T-cell (primary cell): ENCODE measurements around the gene LHPP. TPM values are rescaled to one million over a fixed set of nuclear protein-coding genes. Genes with fewer than 3 reads are reported as not detected.

ENCODE experiments used
- ATAC-seq, 4 experiments: fragments of 200-7000 bp in 3 of 4; fragments of 150-1000 bp in 1 of 4; cut with Tn5 transposase; replicated peaks in 1 of 4; 1 replicate in 3 of 4; 2 replicates in 1 of 4; pipeline ENCODE4 v1.10.0; 2021; ENCODE audit warnings: moderate library complexity in 3 of 4, mild to moderate bottlenecking in 2 of 4, moderate number of reproducible peaks in 1 of 4
- CTCF ChIA-PET, 2 donors: fragments of 300-600 bp; sonication (Branson Sonifier 250); formaldehyde crosslinking; loops; one replicate each; lab custom pipeline; 2022; ENCODE audit warnings: antibody characterized with exemption in 2 of 2; lab: Charles Lee
- POLR2A ChIA-PET, 2 donors: fragments of 300-600 bp; sonication (Branson Sonifier 250); formaldehyde crosslinking; loops; one replicate each; lab custom pipeline; 2022; ENCODE audit warnings: antibody characterized with exemption in 2 of 2; lab: Charles Lee
- DNase-seq, 35 experiments: peaks; one replicate each; pipeline versions ENCODE4 v3.0.0 to v3.0.0-alpha.2; 2013 to 2023
- H3K27ac ChIP-seq: one replicate; pipeline ENCODE4 v1.5.1; 2013; ENCODE audit warnings: low read length
- H3K27me3 ChIP-seq, 2 experiments: replicated peaks in 1 of 2; 1 replicate in 1 of 2; 2 replicates in 1 of 2; pipeline versions ENCODE4 v1.6.1 to v1.7.0; 2013; ENCODE audit warnings: low read length in 1 of 2, mixed read lengths in 1 of 2; ENCODE audit not compliant: control insufficient read depth in 2 of 2, insufficient read depth in 2 of 2; ENCODE audit errors: extremely low read depth in 1 of 2
- H3K36me3 ChIP-seq, 2 donors: 1 replicate in 1 of 2; 2 replicates in 1 of 2; pipeline versions ENCODE4 v1.6.1 to v1.7.0; 2013; ENCODE audit warnings: low read length in 1 of 2; ENCODE audit not compliant: control insufficient read depth in 2 of 2, insufficient read depth in 1 of 2; ENCODE audit errors: extremely low read depth in 1 of 2
- H3K4me1 ChIP-seq, 2 experiments: 1 replicate in 1 of 2; 2 replicates in 1 of 2; pipeline versions ENCODE4 v1.6.1 to v1.7.0; 2013; ENCODE audit warnings: low read length in 2 of 2, mixed read lengths in 1 of 2; ENCODE audit not compliant: insufficient read depth in 2 of 2, control insufficient read depth in 1 of 2; ENCODE audit errors: extremely low read depth in 1 of 2
- H3K4me3 ChIP-seq, 2 donors: 1 replicate in 1 of 2; 2 replicates in 1 of 2; pipeline versions ENCODE4 v1.5.1 to v1.7.0; 2013; ENCODE audit warnings: mild to moderate bottlenecking in 2 of 2, low read length in 1 of 2, moderate library complexity in 1 of 2; ENCODE audit not compliant: control insufficient read depth in 1 of 2; ENCODE audit errors: extremely low read depth in 1 of 2
- H3K9me3 ChIP-seq: 2 replicates; pipeline ENCODE4 v1.7.0; 2013
- H3K27ac Mint-ChIP-seq, 2 donors: one replicate each; pipeline ENCODE4 v1.8.0; 2020 to 2021; ENCODE audit warnings: mild to moderate bottlenecking in 2 of 2, mixed read lengths in 2 of 2
- H3K27me3 Mint-ChIP-seq, 2 donors: one replicate each; pipeline ENCODE4 v1.8.0; 2021 to 2022; ENCODE audit warnings: mixed read lengths in 2 of 2
- H3K36me3 Mint-ChIP-seq: one replicate; pipeline ENCODE4 v1.8.0; 2021; ENCODE audit warnings: mixed read lengths
- H3K4me1 Mint-ChIP-seq, 3 donors: one replicate each; pipeline ENCODE4 v1.8.0; 2020 to 2022; ENCODE audit warnings: mixed read lengths in 3 of 3, mild to moderate bottlenecking in 1 of 3
- H3K4me3 Mint-ChIP-seq, 3 donors: one replicate each; pipeline ENCODE4 v1.8.0; 2020 to 2022; ENCODE audit warnings: mild to moderate bottlenecking in 3 of 3, mixed read lengths in 3 of 3, moderate library complexity in 3 of 3
- H3K9me3 Mint-ChIP-seq, 3 donors: one replicate each; pipeline ENCODE4 v1.8.0; 2020 to 2022; ENCODE audit warnings: mixed read lengths in 3 of 3
- WGBS: methylation state at CpG from one replicate; pipeline ENCODE4 v1.1.5; 2013; ENCODE audit warnings: missing lambda C conversion rate; ENCODE audit not compliant: insufficient coverage; 5-methylcytosine and 5-hydroxymethylcytosine counted together
- total RNA-seq, 35 experiments: library from RNA in 6 of 35; stranded (reverse) in 6 of 35; fragments of 120-200 nt in 1 of 35; gene quantifications; one replicate each; pipeline versions ENCODE4 v1.2.1 to v1.2.4 and lab custom pipeline; 2013 to 2026

LHPP gene
- total RNA-seq, 5 donors from 2014 or later (not counting 1 experiment from before 2014, with no cell fraction given), result 13.2 to 27.4 (median 22.3) TPM

- H3K9me3 Mint-ChIP-seq, result no peaks in the 10 kb centered on the region
- no peaks in the 10 kb centered on the region for H3K27me3 Mint-ChIP-seq
- H3K27ac ChIP-seq, result no peak overlapping the region
- H3K4me3 ChIP-seq, result no peak overlapping the region
- 86% methylated on average over 5 of the region's 9 CpGs for WGBS
- ATAC-seq (no peak), DNase-seq (no peak)
- H3K4me1 ChIP-seq, result peaks cover 0 to 9% of the 10 kb centered on the region in 2 experiments
- ChIA-PET POLR2A (no interaction called here), CTCF (no interaction called here)
- no peak overlapping the region for H3K4me3 Mint-ChIP-seq
- H3K4me1 Mint-ChIP-seq, result peaks cover 0 to 5% (median under 1%) of the 10 kb centered on the region in 3 donors
- no peak overlapping the region for H3K27ac Mint-ChIP-seq
- no peaks in the 10 kb centered on the region for H3K9me3 ChIP-seq
- H3K36me3 Mint-ChIP-seq, result peaks cover 12% of the 10 kb centered on the region
- no peaks in the 10 kb centered on the region for H3K27me3 ChIP-seq
- H3K36me3 ChIP-seq, result peaks cover 0 to 11% of the 10 kb centered on the region in 2 donors
Measured at GRCh38 chr10:124516181-124516580, 54.6 kb downstream of the LHPP start.

- DNase-seq (no peak), ATAC-seq (no peak)
- H3K36me3 ChIP-seq, result peaks cover 0 to 11% of the 10 kb centered on the region in 2 donors
- peaks cover 0 to under 1% (median 0%) of the 10 kb centered on the region in 3 donors for H3K4me1 Mint-ChIP-seq
- no peak overlapping the region for H3K27ac Mint-ChIP-seq
- H3K27ac ChIP-seq, result no peak overlapping the region
- H3K9me3 ChIP-seq, result no peaks in the 10 kb centered on the region
- peaks cover 0 to 2% of the 10 kb centered on the region in 2 experiments for H3K4me1 ChIP-seq
- ChIA-PET POLR2A (no interaction called here), CTCF (no interaction called here)
- no peaks in the 10 kb centered on the region for H3K27me3 Mint-ChIP-seq
- no peak overlapping the region for H3K4me3 Mint-ChIP-seq
- no peaks in the 10 kb centered on the region for H3K27me3 ChIP-seq
- no peak overlapping the region for H3K4me3 ChIP-seq
- no peaks in the 10 kb centered on the region for H3K9me3 Mint-ChIP-seq
- peaks cover 12% of the 10 kb centered on the region for H3K36me3 Mint-ChIP-seq
- 93% methylated on average over 11 of the region's 21 CpGs for WGBS
Measured at GRCh38 chr10:124516746-124517397, 55.2 kb downstream of the LHPP start.

- peaks cover 12% of the 10 kb centered on the region for H3K36me3 Mint-ChIP-seq
- Histone ChIP-seq H3K27ac (no peak overlapping the region), H3K4me3 (no peak overlapping the region), H3K9me3 (no peaks in the 10 kb centered on the region), H3K4me1 (no peaks in the 10 kb centered on the region), H3K27me3 (no peaks in the 10 kb centered on the region), H3K36me3 (peaks cover 0 to 11% of the 10 kb centered on the region in 2 donors)
- no peak overlapping the region for H3K27ac Mint-ChIP-seq
- DNase-seq, result no peak
- no peak for ATAC-seq
- H3K9me3 Mint-ChIP-seq, result no peaks in the 10 kb centered on the region
- WGBS, result 81% methylated on average over 4 of the region's 6 CpGs
- H3K27me3 Mint-ChIP-seq, result no peaks in the 10 kb centered on the region
- no peaks in the 10 kb centered on the region for H3K4me1 Mint-ChIP-seq
- ChIA-PET CTCF (no interaction called here), POLR2A (no interaction called here)
- H3K4me3 Mint-ChIP-seq, result no peak overlapping the region
Measured at GRCh38 chr10:124517461-124517860, 55.8 kb downstream of the LHPP start.

GRCh38 chr10:124517931-124518330 lies 56.3 kb downstream of the LHPP start:
- Histone ChIP-seq H3K27ac (no peak overlapping the region), H3K4me3 (no peak overlapping the region), H3K9me3 (no peaks in the 10 kb centered on the region), H3K4me1 (no peaks in the 10 kb centered on the region), H3K27me3 (no peaks in the 10 kb centered on the region), H3K36me3 (peaks cover 0 to 11% of the 10 kb centered on the region in 2 donors)
- 90% methylated on average over 5 of the region's 9 CpGs for WGBS
- ChIA-PET POLR2A (no interaction called here), CTCF (no interaction called here)
- Mint-ChIP-seq H3K9me3 (no peaks in the 10 kb centered on the region), H3K27ac (no peak overlapping the region), H3K4me3 (no peak overlapping the region), H3K27me3 (no peaks in the 10 kb centered on the region), H3K36me3 (peaks cover 15% of the 10 kb centered on the region), H3K4me1 (no peaks in the 10 kb centered on the region)
- DNase-seq (no peak), ATAC-seq (no peak)

GRCh38 chr10:124518366-124518765 lies 56.7 kb downstream of the LHPP start:
- WGBS, result 94% methylated on average over 15 of the region's 15 CpGs
- Mint-ChIP-seq H3K9me3 (no peaks in the 10 kb centered on the region), H3K4me1 (no peaks in the 10 kb centered on the region), H3K27ac (no peak overlapping the region), H3K36me3 (peaks cover 16% of the 10 kb centered on the region), H3K4me3 (no peak overlapping the region), H3K27me3 (no peaks in the 10 kb centered on the region)
- no peaks in the 10 kb centered on the region for H3K9me3 ChIP-seq
- no peaks in the 10 kb centered on the region for H3K4me1 ChIP-seq
- no peak overlapping the region for H3K4me3 ChIP-seq
- no peak for ATAC-seq
- CTCF ChIA-PET, result no interaction called here
- no peaks in the 10 kb centered on the region for H3K27me3 ChIP-seq
- DNase-seq, result no peak
- H3K36me3 ChIP-seq, result peaks cover 0 to 11% of the 10 kb centered on the region in 2 donors
- POLR2A ChIA-PET, result no interaction called here
- no peak overlapping the region for H3K27ac ChIP-seq

GRCh38 chr10:124520558-124521428 lies 59.2 kb downstream of the LHPP start:
- peaks cover 12% of the 10 kb centered on the region for H3K36me3 Mint-ChIP-seq
- H3K27me3 Mint-ChIP-seq, result no peaks in the 10 kb centered on the region
- H3K4me3 Mint-ChIP-seq, result no peak overlapping the region
- no peak for ATAC-seq
- H3K4me1 Mint-ChIP-seq, result no peaks in the 10 kb centered on the region
- no peaks in the 10 kb centered on the region for H3K9me3 ChIP-seq
- H3K9me3 Mint-ChIP-seq, result no peaks in the 10 kb centered on the region
- 90% methylated on average over 12 of the region's 20 CpGs for WGBS
- CTCF ChIA-PET, result no interaction called here
- H3K27ac Mint-ChIP-seq, result no peak overlapping the region
- no peaks in the 10 kb centered on the region for H3K4me1 ChIP-seq
- H3K27ac ChIP-seq, result no peak overlapping the region
- no peak overlapping the region for H3K4me3 ChIP-seq
- no peak for DNase-seq
- POLR2A ChIA-PET, result interaction anchor here in 1 of 2 donors (0.6 kb wide), 1 partner anchor 8 kb away, joined by 3 read pairs; no protein-coding TSS in a partner anchor
- no peaks in the 10 kb centered on the region for H3K27me3 ChIP-seq
- H3K36me3 ChIP-seq, result peaks cover 0 to 11% of the 10 kb centered on the region in 2 donors
